Activated CD4-positive, alpha-beta T cell treated with anti-CD3 and anti-CD28 coated beads for 36 hours (primary cell): ENCODE data around the gene RNF223. TPM values are rescaled to one million over a fixed set of nuclear protein-coding genes. Genes with fewer than 3 reads are reported as not detected.

Experiments used
- ATAC-seq: fragments of 200-7000 bp; cut with Tn5 transposase; one replicate; pipeline ENCODE4 v1.10.0; 2021; ENCODE audit warnings: mild to moderate bottlenecking, moderate library complexity
- CTCF ChIA-PET: fragments of 350-600 bp; sonication (Branson Sonifier 250); formaldehyde crosslinking; loops from one replicate; lab custom pipeline; 2021; ENCODE audit warnings: antibody characterized with exemption; lab: Charles Lee
- POLR2A ChIA-PET: fragments of 350-600 bp; sonication (Branson Sonifier 250); formaldehyde crosslinking; loops from one replicate; lab custom pipeline; 2021; ENCODE audit warnings: antibody characterized with exemption, inconsistent platforms; lab: Charles Lee
- DNase-seq: peaks from one replicate; pipeline ENCODE4 v3.0.0-alpha.2; 2020
- H3K27ac Mint-ChIP-seq: one replicate; pipeline ENCODE4 v1.8.0; 2021; ENCODE audit warnings: mixed read lengths
- H3K27me3 Mint-ChIP-seq: one replicate; pipeline ENCODE4 v1.8.0; 2021; ENCODE audit warnings: mixed read lengths
- H3K36me3 Mint-ChIP-seq: one replicate; pipeline ENCODE4 v1.8.0; 2021; ENCODE audit warnings: low read depth, mixed read lengths
- H3K4me1 Mint-ChIP-seq: one replicate; pipeline ENCODE4 v1.8.0; 2021; ENCODE audit warnings: mixed read lengths
- H3K4me3 Mint-ChIP-seq: one replicate; pipeline ENCODE4 v1.8.0; 2021; ENCODE audit warnings: mild to moderate bottlenecking, moderate library complexity, mixed read lengths
- H3K9me3 Mint-ChIP-seq: one replicate; pipeline ENCODE4 v1.8.0; 2021; ENCODE audit warnings: low read depth, mixed read lengths
- intact Hi-C, 2 experiments: fragments of 100-400 bp; cut with DNase I in 1 of 2; cut with micrococcal nuclease in 1 of 2; formaldehyde crosslinking; loops; one replicate each; pipeline versions ENCODE4 v1.14.2 to v1.15.1; 2022 to 2024; cut with DNase I, micrococcal nuclease
- total RNA-seq, 2 experiments: library from RNA; stranded (reverse); gene quantifications; one replicate each; pipeline ENCODE4 v1.2.3, GENCODE V29; 2021

The RNF223 gene
- total RNA-seq, 2 experiments from 2014 or later = not detected

DNA sequence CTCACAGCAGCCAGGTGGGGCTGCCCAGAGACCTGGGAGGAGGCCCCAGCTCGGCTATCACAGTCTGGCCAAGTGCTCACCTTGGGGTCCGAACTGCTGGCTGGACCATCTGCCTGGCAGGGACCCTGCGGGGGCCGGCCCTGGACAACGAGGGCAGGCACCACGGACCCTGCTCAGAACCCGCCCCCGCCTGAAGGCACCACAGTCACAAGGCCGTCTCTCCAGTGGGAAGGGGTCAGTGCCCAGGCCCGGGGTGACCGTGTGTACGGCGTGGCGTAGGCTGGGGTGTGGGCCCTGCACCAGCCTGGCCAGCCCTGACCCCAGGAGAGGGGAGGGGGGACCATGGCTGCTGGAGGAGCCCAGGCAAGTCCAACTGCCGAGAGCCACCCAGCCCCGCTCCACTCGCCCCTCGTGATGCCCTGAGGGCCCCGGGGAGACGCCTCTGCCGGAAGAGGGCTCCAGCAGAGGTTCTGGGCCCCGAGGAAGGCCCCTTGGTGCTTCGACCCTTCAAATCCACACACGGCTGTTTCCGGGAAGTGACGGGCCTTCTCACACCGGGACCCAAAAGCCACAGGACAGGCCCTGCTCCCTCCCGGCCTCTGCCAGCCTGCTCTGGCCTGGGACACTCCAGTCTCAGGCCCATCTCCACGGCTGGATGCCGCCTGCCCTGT, 11.2 kb upstream of the RNF223 start:
- ATAC-seq = no peak
- DNase-seq = no peak
- no peak overlapping the region for H3K27ac Mint-ChIP-seq
- H3K9me3 Mint-ChIP-seq = no peaks in the 10 kb centered on the region
- H3K36me3 Mint-ChIP-seq = no peaks in the 10 kb centered on the region
- no peaks in the 10 kb centered on the region for H3K4me1 Mint-ChIP-seq
- no peaks in the 10 kb centered on the region for H3K27me3 Mint-ChIP-seq
- CTCF ChIA-PET = no interaction called here
- POLR2A ChIA-PET = no interaction called here
- no peak overlapping the region for H3K4me3 Mint-ChIP-seq
- intact Hi-C loops = no loop called here

DNA sequence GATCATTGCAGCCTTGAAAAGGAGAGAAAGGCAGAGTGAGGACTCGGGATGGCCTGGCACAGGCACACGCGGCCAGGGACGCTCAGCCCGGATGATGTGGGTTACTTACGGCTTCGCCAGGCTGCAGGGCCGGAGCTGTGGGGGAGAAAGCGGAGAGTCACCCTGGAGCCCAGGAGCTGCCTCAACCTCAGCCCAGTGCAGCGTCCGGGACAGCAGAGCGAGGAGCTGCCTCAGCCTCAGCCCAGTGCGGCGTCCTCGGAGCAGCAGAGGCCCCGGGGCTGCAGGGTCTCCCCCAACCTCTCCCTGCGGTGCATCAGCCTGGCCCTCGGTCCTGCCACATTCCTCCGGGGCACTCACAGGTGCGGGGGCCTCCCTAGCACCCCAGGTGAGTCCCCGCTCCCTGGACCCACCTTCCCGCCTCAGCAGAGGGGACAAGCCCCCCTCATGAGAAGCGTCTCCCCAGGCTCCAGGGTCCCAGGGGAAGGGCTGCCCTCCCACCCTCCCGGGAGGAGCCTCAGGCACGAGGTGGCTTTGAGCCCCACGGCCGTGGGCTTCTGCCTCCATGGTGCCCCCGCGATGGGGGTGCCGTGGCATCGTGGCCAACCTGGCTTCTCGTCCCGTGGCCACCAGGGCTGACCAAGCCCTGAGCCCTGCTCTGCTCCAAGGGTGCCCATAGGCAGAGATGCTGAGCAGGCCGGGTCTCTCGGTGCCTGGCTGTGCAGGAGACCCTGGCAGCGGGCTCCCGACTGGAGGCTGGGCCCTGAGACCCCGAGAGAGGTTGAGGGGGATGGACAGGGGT, 10.5 kb upstream of the RNF223 start:
- intact Hi-C loops = no loop called here
- no peaks in the 10 kb centered on the region for H3K36me3 Mint-ChIP-seq
- CTCF ChIA-PET = no interaction called here
- H3K9me3 Mint-ChIP-seq = no peaks in the 10 kb centered on the region
- POLR2A ChIA-PET = no interaction called here
- ATAC-seq = no peak
- no peaks in the 10 kb centered on the region for H3K27me3 Mint-ChIP-seq
- peaks cover 1% of the 10 kb centered on the region for H3K4me1 Mint-ChIP-seq
- H3K27ac Mint-ChIP-seq = no peak overlapping the region
- peak; percentile 7 for DNase-seq
- H3K4me3 Mint-ChIP-seq = no peak overlapping the region

DNA sequence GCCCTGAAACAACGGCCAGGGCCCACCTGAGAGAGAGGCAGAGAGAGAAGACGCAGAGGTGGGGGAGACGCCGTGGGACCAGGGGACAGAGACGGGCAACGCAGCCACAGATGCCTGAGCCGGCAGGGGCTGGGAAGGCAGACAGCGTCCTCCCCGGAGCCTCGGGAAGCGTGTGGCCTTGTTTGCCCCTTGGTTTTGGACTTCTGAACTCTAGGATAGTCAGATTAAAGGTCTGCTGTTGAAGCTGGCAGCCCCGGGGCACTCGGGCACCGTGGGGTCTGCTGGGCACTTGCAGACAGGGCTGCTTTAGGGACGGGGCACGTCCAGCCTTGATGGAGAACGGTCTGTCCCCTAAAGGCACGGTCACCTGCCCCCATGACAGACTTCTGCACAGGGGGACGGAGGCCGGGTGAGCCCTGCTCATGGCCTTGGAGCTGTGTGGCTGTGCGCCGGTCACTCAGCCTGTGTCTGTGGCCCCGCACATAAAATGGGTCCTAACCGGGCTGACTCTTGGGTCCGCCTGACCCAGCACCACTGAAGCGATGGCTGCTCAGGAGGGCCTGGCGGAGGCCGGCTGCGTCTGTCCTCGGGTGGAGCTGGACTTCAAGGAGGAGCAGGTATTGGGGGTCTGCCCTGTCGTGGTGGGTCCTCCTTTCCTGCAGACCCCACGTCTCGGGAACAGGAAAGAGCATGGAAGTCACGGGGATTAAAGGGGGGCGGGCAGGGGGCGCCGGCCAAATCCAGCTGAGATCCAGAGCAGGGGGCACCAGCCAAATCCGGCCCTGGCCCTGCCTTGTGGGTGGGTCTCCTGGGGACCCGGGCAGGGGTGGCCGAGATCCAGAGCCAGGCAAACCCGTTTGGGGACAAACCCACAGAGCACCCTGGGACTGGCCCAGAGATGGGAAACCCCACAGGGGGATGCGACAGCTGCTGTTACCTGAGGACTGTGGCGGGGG, 9.6 kb upstream of the RNF223 start:
- Mint-ChIP-seq H3K27ac (no peak overlapping the region), H3K4me3 (no peak overlapping the region), H3K27me3 (no peaks in the 10 kb centered on the region), H3K36me3 (no peaks in the 10 kb centered on the region), H3K9me3 (no peaks in the 10 kb centered on the region), H3K4me1 (peaks cover 5% of the 10 kb centered on the region)
- DNase-seq (no peak), ATAC-seq (no peak)
- ChIA-PET CTCF (no interaction called here), POLR2A (no interaction called here)
- intact Hi-C loops = no loop called here

DNA sequence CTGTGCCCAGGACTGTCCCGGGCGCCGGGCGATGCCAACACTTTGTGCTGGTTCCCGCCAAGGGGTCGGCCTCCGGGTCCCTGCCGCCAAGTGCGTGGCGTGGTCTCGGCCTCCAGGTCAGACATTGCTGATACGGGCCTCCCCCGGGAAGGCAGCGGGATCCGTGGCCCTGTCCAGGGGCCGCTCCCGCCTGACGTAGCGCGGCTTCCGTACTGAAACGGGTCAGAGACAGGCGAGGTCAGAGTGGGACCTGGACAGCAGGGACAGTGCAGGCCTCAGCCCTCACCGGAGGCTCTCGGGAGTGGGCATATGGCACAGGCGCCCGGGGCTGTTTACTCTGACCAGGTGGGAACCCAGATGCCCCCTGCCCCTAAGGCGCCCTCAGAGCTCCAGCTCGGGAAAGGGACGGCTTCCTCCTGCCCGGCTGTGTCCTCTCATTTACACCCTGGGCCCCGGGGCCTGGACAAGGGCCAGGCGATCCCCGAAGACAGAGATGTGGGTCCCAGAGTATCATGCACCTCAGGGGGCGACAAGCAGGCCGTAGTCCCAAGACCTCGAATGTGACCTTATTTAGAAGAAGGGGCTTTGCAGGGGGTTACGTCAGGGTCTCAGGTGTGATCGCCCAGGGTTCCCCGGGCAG, 8.8 kb upstream of the RNF223 start:
- H3K4me3 Mint-ChIP-seq = no peak overlapping the region
- ATAC-seq = no peak
- ChIA-PET POLR2A (no interaction called here), CTCF (no interaction called here)
- peaks cover 5% of the 10 kb centered on the region for H3K4me1 Mint-ChIP-seq
- intact Hi-C loops = no loop called here
- H3K9me3 Mint-ChIP-seq = no peaks in the 10 kb centered on the region
- H3K36me3 Mint-ChIP-seq = no peaks in the 10 kb centered on the region
- no peaks in the 10 kb centered on the region for H3K27me3 Mint-ChIP-seq
- peak; percentile 5 for DNase-seq
- no peak overlapping the region for H3K27ac Mint-ChIP-seq

DNA sequence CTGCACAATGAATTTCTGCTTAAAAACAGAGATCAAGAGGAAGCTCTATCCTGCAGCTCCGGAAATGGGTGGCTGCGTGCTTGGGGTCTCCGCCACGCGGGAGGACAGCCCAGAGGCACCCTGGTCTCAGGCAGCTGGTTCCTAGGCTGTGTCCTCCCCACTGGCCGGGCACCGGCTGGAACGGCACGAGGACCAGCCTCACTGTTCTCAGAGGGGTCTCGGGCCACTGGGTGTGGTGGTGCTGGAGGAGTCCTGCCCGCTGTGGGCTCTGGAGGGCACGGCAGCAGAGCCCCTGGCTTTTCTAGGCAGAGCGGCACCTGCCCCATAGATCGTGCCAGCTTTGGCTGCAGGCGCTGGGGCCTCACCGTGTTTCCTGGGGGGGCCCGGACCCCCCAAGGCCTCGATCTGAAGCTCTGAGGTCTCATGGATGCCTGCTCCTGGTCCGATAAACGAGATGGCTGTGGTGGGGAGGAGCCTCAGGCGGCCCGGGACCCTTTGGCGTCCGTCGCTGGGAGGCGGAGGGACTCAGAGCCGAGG, 8.2 kb upstream of the RNF223 start:
- no peaks in the 10 kb centered on the region for H3K9me3 Mint-ChIP-seq
- H3K27me3 Mint-ChIP-seq = no peaks in the 10 kb centered on the region
- no peak overlapping the region for H3K27ac Mint-ChIP-seq
- H3K4me3 Mint-ChIP-seq = no peak overlapping the region
- no peak for ATAC-seq
- ChIA-PET CTCF (no interaction called here), POLR2A (interaction anchor here (0.7 kb wide), 1 partner anchor 479 kb away, joined by 5 read pairs; no protein-coding TSS in a partner anchor)
- DNase-seq = no peak
- intact Hi-C loops = no loop called here
- peaks cover 5% of the 10 kb centered on the region for H3K4me1 Mint-ChIP-seq
- no peaks in the 10 kb centered on the region for H3K36me3 Mint-ChIP-seq

DNA sequence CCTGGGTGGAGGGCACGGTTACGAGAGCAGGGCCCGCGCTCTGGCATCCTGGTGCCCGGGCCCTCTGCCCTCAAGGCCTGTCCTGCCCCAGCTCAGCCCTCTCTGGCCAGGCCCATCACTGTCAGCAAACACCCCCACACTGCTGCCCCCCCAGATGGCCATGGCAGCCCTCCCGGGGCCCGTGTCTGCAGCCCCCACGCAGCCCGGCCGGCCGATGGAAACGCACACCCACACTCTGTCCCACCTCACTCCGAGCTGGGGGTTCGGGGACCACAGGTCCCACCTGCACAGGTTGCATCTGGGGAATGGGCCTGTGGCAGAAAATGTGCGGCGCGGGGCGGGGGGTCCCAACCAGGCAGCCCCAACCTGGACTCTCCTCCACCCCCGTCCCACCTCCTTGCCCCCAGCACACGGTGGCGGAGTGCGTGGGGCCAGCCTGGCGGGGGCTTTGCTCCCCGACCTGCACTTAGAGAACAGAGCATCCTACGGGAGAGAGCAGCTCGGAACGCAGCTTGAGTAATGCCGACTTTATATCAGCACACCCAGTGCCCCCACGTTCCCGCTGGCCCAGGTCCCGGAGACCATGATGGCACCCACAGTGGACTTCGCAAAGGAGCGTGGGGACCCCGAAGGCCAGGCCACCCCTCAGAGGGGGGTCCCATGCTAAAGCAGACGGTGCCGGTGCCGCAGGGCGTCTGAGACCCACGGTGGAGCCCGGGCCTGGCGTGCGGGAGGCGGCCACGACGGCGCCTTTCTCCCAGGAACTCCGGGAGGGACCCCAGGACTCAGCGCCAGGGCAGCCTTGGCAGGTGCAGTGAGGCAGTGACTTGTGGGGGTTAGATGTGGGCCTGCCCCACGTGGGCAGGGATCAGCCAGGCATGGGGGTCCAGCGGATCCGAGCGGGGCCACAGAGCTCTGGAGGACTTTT, 7.5 kb upstream of the RNF223 start:
- Mint-ChIP-seq H3K27me3 (no peaks in the 10 kb centered on the region), H3K4me3 (no peak overlapping the region), H3K36me3 (no peaks in the 10 kb centered on the region), H3K27ac (no peak overlapping the region), H3K4me1 (peaks cover 5% of the 10 kb centered on the region), H3K9me3 (no peaks in the 10 kb centered on the region)
- ChIA-PET POLR2A (interaction anchor here (0.7 kb wide), 1 partner anchor 479 kb away, joined by 5 read pairs; no protein-coding TSS in a partner anchor), CTCF (no interaction called here)
- no peak for DNase-seq
- intact Hi-C loops = no loop called here
- no peak for ATAC-seq

DNA sequence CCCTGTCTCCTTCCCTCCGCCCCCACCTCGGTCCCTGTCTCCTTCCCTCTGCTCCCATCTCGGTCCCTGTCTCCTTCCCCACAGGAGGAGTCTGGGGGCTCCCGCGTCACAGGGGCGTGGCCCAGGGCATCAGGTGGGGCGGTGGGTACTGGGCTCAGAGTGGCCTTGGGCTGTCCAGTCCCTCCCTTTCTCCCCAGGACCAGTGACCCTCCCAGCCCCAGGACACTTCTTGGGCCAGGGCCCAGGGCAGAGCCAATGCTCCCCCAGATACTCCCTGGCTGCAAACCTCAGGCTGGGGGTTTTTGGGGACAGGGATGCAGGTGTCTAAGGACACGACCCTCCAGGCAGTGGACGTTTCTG, 6.8 kb upstream of the RNF223 start:
- Mint-ChIP-seq H3K4me1 (peaks cover 5% of the 10 kb centered on the region), H3K36me3 (no peaks in the 10 kb centered on the region), H3K4me3 (no peak overlapping the region), H3K9me3 (no peaks in the 10 kb centered on the region), H3K27me3 (no peaks in the 10 kb centered on the region), H3K27ac (no peak overlapping the region)
- intact Hi-C loops = no loop called here
- ChIA-PET CTCF (no interaction called here), POLR2A (no interaction called here)
- DNase-seq = no peak
- no peak for ATAC-seq

DNA sequence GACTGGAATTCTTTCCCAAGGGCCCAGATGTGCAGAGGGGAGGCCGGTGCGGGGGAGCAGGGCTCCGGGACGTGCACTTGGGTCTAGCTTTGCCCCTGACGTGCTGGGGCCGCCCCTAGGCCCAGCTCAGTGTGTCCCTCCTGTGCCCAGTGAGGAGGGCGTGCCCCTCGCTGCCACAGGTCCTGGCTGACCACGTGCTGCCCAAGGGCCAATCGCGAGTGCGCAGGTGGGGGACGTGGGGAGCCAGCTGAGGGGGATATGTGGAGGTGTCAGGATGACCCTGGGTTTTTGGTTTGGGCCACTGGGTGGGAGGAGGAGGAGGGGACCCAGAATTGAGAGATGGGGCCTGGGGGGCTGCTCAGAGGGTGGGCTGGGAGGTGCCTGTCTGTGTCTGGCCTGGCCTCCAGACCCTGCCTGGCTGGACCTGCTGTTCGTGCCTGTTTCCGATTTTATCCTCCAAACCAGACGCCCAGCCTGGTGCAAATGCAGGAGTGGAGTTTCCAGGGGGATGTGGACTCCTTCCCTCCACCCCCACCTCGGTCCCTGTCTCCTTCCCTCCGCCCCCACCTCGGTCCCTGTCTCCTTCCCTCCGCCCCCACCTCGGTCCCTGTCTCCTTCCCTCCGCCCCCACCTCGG, 6.1 kb upstream of the RNF223 start:
- POLR2A ChIA-PET = no interaction called here
- DNase-seq = peak; percentile 46
- CTCF ChIA-PET = no interaction called here
- Mint-ChIP-seq H3K27me3 (no peaks in the 10 kb centered on the region), H3K36me3 (no peaks in the 10 kb centered on the region), H3K9me3 (no peaks in the 10 kb centered on the region), H3K4me3 (no peak overlapping the region), H3K27ac (no peak overlapping the region), H3K4me1 (peaks cover 5% of the 10 kb centered on the region)
- ATAC-seq = peak; percentile 50
- intact Hi-C loops = no loop called here

DNA sequence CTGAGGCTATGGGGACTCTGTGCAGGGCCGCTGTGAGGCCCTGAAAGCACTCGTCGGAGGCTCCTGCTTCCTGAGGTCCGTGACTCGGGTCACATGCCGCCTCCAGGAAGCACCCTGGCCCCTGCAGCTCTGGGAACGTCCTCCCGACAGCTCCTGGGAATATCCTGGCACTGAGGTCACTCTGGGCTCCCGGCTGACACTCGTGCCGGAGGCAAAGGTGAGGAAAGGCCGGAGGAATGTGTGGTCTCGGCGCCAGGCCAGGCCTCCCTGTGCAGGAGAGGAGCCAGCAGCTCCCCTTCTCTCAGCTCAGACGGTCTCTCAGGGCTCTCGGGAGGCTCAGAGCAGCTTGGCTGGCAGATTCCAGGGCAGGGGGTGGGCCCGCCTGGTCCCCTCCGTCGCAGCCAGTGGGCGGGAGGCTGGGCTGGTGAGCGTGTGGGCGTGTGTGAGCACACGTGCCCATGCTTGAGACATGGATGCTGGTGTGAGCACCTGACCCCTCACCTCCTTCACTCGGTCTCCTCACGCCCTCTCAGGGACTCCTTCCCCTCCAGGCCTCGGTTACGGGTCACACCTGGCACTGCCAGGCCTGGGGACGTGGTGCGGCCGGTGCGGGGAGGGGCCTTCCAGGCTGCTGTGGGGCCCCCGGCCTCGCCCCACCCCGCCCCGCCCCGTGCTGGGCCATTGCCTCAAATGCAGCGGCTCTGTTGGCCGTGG, 5.5 kb upstream of the RNF223 start:
- H3K27ac Mint-ChIP-seq = no peak overlapping the region

More for the DNA sequence above, 5.5 kb upstream of the RNF223 start:
- peak; percentile 67 for ATAC-seq
- Mint-ChIP-seq H3K36me3 (no peaks in the 10 kb centered on the region), H3K4me3 (peak overlapping the region; percentile 28), H3K9me3 (no peaks in the 10 kb centered on the region), H3K27me3 (peaks cover 3% of the 10 kb centered on the region), H3K4me1 (peaks cover 5% of the 10 kb centered on the region)
- ChIA-PET POLR2A (no interaction called here), CTCF (interaction anchor here (0.6 kb wide), 1 partner anchor 292 kb away, joined by 3 read pairs; no protein-coding TSS in a partner anchor)
- DNase-seq = peak; percentile 66
- intact Hi-C loops = no loop called here
